ENCODE measurements around the gene PDIA4.
"Not testable (repeated sequence)": the region's sequence is repeated elsewhere in the genome, so short reads cannot be mapped to it uniquely, and the experiment has no call there.

- TF ChIP-seq CTCF, POLR2A (IDR thresholded peaks at IDR 0.05): not testable (repeated sequence)
Measured at GRCh38 chr7:149030439-149030838, 2.1 kb upstream of the PDIA4 start.
